T1000 (cell line): ENCODE measurements around the gene NWD2.
"Not testable (repeated sequence)": the region's sequence is repeated elsewhere in the genome, so short reads cannot be mapped to it uniquely, and the experiment has no call there.

Source experiments
- DNase-seq: peaks from one replicate; lab custom pipeline; 2025; ENCODE audit warnings: mixed read lengths; lab: John Stamatoyannopoulos, UW

Gene NWD2

GRCh38 chr4:37244583-37245390 lies at the start of gene NWD2:
Gene NWD2, plus strand, starts transcription at chr4:37244743. Its CDS starts 325 bp downstream, at chr4:37245068.
- peak; percentile 85 for DNase-seq

GRCh38 chr4:37197899-37198298 lies 46.6 kb upstream of the NWD2 start:
- no peak for DNase-seq

GRCh38 chr4:37204740-37205139 lies 39.8 kb upstream of the NWD2 start:
- DNase-seq: not testable (repeated sequence)

GRCh38 chr4:37216209-37216608 lies 28.3 kb upstream of the NWD2 start:
- no peak for DNase-seq

- DNase-seq: no peak
Measured at GRCh38 chr4:37219242-37219641, 25.3 kb upstream of the NWD2 start.

- no peak for DNase-seq
Measured at GRCh38 chr4:37219990-37220389, 24.6 kb upstream of the NWD2 start.

GRCh38 chr4:37220685-37221084 lies 23.9 kb upstream of the NWD2 start:
- no peak for DNase-seq

- no peak for DNase-seq
Measured at GRCh38 chr4:37223732-37224131, 20.8 kb upstream of the NWD2 start.

GRCh38 chr4:37224854-37225253 lies 19.7 kb upstream of the NWD2 start:
- no peak for DNase-seq

GRCh38 chr4:37225778-37226177 lies 18.8 kb upstream of the NWD2 start:
- no peak for DNase-seq

GRCh38 chr4:37232315-37232714 lies 12.2 kb upstream of the NWD2 start:
- DNase-seq: no peak

GRCh38 chr4:37236165-37236564 lies 8.4 kb upstream of the NWD2 start:
- DNase-seq: no peak

GRCh38 chr4:37241647-37242046 lies 2.9 kb upstream of the NWD2 start:
- DNase-seq: no peak

GRCh38 chr4:37243051-37243450 lies 1.5 kb upstream of the NWD2 start:
- no peak for DNase-seq

- DNase-seq: no peak
Measured at GRCh38 chr4:37243722-37244582, 591 bp upstream of the NWD2 start.

GRCh38 chr4:37245391-37245954 lies 930 bp downstream of the NWD2 start:
- DNase-seq: no peak

- no peak for DNase-seq
Measured at GRCh38 chr4:37246891-37247290, 2.3 kb downstream of the NWD2 start.

- no peak for DNase-seq
Measured at GRCh38 chr4:37258221-37258620, 13.7 kb downstream of the NWD2 start.

GRCh38 chr4:37268319-37268718 lies 23.8 kb downstream of the NWD2 start:
- no peak for DNase-seq

GRCh38 chr4:37279121-37279520 lies 34.6 kb downstream of the NWD2 start:
- DNase-seq: no peak

GRCh38 chr4:37279894-37280592 lies 35.5 kb downstream of the NWD2 start:
- DNase-seq: peak; percentile 10

GRCh38 chr4:37299468-37299867 lies 54.9 kb downstream of the NWD2 start:
- no peak for DNase-seq
